COLO829 (cell line): ENCODE measurements around the gene CRYGB.
A peak's percentile ranks its signal among the peaks of the same experiment; 100 is the strongest.
"Not testable (repeated sequence)": the region's sequence is repeated elsewhere in the genome, so short reads cannot be mapped to it uniquely, and the experiment has no call there.

ENCODE experiments used
- DNase-seq: peaks from one replicate; pipeline ENCODE4 v3.0.0; 2012; ENCODE audit warnings: low spot score

Gene CRYGB

DNA sequence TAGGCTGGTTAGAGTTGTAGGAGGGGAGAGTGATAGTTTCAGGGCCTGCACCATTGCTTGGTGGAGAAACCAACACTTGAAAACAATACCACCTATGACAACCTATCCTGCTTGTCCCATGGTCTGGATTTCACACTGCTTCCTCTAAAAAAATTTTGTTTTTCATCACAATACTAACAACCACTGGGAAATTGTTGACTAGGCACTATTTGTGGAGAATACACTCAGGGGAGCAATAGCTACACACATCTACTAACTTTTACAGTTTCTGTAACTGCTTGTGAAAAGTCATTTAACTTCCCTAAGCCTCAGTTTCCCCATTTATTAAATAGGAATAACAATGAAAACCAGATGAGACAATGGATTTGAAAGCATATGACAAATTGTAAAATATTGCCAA is 4.1 kb upstream of the CRYGB start:
- DNase-seq, result no peak

- no peak for DNase-seq
These were observed 2.8 kb upstream of the CRYGB start for GRCh38 chr2:208148803-208149202.

DNA sequence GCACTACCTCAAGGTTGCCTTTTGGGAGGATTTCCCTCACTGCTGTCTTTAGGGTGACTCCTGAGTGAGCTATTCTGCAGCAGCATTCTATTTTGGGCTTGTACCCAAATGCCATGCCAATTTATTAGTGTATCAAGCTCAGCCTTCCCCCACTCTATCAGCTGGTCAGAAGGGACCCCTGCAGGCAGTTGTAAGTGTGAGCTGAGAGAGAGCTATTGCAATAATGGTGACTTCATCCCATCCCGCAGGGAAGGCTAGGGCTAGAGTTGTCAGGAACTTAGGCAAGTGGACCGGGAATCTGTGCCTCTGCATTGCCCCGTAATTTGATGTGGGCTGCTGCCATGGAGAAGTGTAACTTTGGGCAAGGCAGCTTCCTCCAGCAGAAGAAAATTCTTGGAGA is 1.8 kb upstream of the CRYGB start:
- DNase-seq, result no peak

DNA sequence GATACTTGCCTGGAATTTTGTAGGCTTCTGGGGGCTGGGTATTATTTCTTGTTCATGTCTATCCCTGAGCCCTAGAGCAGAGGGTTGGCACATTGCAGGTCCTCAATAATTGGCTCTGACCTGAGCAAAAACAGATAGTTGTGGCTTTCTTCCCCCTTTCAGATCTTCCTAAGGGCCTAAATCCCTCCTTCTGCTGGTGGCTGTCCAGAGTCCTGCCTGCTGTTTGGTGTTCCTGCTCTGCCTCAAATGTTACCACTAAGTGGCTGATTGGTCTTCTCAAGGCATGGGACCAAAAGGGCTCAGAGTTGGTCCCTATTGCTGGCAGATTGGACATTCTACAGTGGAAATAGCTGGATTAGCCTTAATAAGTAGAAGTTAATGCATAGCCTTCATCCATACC is 1.1 kb upstream of the CRYGB start:
- DNase-seq, result no peak

DNA sequence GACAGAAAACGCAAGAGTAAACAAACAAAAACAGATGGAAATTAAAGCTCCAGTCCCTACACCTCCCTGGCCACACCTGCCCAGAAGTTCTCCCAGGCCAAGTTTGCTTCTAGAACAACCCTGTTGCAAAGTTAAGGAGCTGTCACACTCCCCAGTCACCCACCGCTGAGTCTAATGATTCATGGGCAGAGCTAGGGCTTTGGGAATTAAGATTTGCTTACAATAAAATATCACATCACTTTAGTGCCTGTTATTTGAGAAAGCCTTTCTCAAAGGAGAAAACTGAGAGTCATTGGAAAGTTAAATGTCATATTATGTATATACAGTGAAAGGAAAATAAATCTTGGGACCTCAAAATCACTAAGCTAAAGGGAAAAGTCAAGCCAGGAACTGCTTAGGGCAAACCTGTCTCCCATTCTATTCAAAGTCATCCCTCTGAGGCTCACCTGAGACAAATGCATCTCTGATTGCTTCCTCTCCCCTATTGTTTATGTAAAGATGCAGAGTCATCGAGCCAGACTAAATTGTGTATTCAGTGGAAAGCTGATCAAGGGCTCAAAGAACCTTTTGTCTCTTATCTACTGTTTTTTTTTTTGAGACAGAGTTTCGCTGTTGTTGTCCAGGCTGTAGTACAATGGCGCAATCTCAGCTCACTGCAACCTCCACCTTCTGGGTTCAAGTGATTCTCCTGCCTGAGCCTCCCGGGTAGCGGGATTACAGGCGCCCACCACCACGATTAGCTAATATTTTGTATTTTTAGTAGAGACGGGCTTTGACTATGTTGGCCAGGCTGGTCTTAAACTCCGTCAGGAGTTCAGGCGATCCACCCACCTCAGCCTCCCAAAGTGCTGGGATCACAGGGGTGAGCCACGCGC is 2.8 kb downstream of the CRYGB start:
- no peak for DNase-seq

GRCh38 chr2:208142240-208142924 is 3.6 kb downstream of the CRYGB start:
- DNase-seq, result no peak

DNA sequence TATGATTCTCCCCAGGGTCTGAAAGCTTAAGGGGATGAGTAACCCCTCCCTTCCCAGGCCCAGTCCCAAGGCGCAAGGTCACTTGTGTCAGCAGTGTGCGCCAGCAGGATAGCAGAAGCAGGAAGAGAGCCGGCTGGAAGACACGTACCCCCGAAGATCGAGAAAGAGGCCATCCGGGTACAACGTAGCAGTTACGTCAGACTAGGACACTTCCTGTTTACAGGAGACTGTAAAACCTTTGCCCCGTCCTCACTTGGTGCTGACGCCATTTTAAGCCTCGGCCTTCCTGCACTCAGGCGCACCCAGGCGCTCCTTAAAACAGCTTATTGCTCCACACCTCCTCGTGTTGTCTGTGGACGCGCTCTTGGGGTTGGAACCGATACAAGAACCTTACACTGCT is 6.5 kb downstream of the CRYGB start:
- DNase-seq, result no peak

GRCh38 chr2:208138334-208138733 is 7.6 kb downstream of the CRYGB start:
- not testable (repeated sequence) for DNase-seq

GRCh38 chr2:208136716-208137094 is 9.3 kb downstream of the CRYGB start:
- no peak for DNase-seq

DNA sequence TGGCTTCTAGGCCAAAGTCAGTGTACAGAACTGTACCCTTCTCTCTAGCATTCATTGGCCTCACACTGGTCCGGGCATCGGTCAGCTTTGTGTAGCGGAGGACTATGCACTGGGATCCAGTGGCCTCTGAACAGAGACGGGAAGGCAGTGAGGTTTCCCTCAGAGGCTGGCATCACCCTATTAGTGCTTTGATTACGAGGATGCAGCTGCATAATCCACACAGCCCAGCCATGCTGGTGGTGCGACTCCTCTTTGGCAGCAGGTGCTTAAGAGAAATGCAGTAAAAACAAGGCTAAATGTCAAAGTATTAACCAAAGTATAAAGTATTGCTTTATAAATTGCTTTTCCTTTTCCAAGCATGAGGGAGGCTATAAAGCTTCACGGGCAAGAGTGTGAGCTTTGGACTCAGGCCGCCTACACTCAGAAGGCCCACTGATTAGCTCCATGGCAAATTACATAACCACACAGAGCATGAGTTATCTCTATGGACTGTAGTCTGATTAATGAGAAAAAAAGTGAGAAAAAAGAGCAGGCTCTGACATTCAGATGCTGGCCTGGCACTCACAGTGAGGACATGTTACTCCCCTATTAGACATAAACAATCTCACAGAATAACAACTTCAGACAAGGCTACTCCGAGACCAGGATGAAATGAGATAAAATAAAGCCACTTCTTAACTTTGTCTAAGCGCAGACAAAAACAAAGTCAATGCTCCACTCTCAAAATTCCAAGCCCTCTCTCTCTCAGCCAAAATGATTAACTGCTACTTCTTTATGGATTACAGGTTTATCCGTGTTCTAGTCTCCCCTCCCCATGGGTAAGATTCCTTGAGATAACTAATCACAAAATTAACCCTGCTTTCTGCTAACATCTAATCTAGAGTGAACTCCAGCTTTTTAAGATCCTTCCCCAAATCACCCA is 9.9 kb downstream of the CRYGB start:
- no peak for DNase-seq

DNA sequence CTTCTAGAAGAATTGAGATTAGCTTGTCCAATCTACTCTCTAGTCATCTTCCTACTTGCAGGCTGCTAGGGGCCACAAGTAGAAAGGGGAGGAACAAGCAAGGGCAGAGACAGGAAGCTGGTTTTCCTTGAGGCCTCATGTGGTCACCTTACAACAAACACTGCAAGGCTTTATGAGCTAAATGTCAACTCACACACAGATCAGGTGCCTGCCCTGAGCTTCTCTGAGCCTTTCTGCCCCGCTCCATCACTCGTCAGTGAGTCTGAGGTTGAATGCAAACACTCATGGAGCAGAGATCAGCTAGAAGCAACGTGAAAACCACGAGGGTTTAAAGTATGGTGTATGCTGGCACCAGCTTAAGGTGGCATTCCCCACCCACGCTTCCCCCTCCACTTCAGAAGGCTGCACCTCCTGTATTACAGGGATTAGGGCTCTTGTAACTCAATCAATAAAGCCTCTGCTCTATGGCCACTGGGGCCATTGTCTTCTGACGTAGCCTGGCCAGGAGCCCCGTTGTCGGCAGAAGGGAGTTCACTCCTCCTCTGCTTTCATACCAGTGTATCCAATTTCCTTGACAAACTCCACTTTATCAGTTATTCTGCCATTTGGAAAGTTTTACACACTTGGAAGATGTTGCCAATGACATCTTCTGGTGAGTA is 10.9 kb downstream of the CRYGB start:
- peak; percentile 10 for DNase-seq

GRCh38 chr2:208130712-208131110 is 15.2 kb downstream of the CRYGB start:
- DNase-seq, result no peak

- DNase-seq, result no peak
These were observed 15.9 kb downstream of the CRYGB start, which contains the start of gene CRYGC for GRCh38 chr2:208129744-208130711. TSS of gene CRYGC (minus strand) at chr2:208129828. CDS start at chr2:208129792, 36 bp downstream.

DNA sequence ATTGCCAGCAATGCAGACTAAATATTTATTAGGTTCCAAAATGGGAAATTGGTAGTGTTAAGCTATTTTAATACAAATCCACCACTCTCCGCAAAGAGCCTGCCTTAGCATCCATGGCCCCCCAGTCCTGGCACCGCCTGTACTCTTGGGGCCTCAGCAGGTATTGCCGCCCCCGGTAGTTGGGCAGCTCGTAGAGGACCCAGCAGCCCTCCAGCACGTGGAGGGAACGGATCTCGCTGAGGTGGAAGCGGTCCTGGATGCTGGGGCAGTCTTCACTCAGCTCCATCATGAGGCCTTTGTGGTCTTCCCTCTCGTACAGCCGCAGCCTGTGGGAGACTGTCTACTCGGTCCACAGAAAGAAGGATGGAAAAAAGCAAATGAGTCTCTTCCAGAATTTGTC is 17.8 kb downstream of the CRYGB start:
- no peak for DNase-seq

GRCh38 chr2:208127090-208127489 is 18.9 kb downstream of the CRYGB start:
- no peak for DNase-seq

DNA sequence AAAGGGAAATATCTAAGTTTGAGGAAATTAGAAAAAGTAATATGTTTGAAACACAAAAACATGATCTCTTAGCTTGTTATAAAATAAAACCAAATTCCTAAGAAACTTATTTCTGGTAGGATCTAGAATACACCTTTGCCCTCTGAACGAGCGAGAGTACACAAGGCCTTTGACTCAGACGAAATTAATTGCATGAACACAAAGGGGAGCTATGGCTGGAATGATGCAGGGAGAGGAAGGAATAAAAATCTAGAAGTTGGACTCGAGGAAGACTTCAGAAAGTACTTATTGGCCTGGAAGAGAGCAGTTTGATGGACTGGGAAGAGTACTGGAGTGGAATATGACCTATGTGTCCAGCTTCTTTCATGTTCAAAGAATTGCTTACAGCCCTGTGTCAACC is 20.7 kb downstream of the CRYGB start:
- no peak for DNase-seq

- not testable (repeated sequence) for DNase-seq
These were observed 21.8 kb downstream of the CRYGB start, which contains the start of gene CRYGD for GRCh38 chr2:208124013-208124715. TSS of gene CRYGD (minus strand) at chr2:208124524. CDS start at chr2:208124473, 51 bp downstream.

- DNase-seq, result no peak
These were observed 23.7 kb downstream of the CRYGB start for GRCh38 chr2:208122248-208122647.

- no peak for DNase-seq
These were observed 27.0 kb downstream of the CRYGB start for GRCh38 chr2:208118918-208119317.

- DNase-seq, result not testable (repeated sequence)
These were observed 28.6 kb downstream of the CRYGB start for GRCh38 chr2:208117390-208117789.
